Activated effector memory CD4-positive, alpha-beta T cell treated with Interleukin-2 at 50 U/mL for 16 hours (primary cell): ENCODE data around the gene ART5.

Source experiments
- DNase-seq: peaks from one replicate; pipeline ENCODE4 v3.0.0-alpha.2; 2020

ART5 gene, protein sequence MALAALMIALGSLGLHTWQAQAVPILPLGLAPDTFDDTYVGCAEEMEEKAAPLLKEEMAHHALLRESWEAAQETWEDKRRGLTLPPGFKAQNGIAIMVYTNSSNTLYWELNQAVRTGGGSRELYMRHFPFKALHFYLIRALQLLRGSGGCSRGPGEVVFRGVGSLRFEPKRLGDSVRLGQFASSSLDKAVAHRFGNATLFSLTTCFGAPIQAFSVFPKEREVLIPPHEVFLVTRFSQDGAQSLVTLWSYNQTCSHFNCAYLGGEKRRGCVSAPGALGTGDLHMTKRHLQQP

DNA sequence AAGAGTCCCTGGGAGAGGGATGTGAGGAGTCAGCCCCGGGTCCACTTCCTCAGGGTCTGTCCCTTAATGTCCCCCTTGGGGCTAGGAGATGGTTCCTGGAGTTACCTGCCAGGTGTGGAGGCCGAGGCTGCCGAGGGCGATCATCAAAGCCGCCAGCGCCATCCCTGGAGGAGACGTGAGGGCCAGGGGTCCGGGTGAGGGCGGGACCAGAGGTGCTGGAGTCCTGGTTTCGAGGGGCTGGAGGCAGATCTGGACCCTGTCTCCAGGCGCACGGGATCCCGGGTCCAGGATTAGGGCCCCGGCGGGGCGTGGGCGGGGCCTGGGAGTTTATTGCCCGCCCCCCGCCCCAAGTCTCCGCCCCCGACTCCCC, at the start of gene ART5:
TSS of gene ART5 (minus strand) at position 292 of the 370 bp plus-strand sequence. CDS start at position 162, 130 bp downstream.
- no peak for DNase-seq

DNA sequence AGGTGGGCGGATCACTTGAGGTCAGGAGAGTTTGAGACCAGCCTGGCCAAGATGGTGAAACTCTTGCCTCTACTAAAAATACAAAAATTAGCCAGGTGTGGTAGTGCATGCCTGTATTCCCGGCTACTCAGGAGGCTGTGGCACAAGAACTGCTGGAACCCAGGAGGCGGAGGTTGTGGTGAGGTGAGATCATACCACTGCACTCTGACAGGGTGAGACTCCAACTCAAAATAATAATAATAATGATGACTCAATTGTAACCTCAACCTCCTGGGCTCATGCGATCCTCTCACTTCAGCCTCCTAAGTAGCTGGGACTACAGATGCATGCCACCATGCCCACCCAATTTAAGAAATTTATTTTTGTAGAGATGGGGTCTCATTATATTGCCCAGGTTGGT, 45.0 kb upstream of the ART5 start:
- DNase-seq = no peak

DNA sequence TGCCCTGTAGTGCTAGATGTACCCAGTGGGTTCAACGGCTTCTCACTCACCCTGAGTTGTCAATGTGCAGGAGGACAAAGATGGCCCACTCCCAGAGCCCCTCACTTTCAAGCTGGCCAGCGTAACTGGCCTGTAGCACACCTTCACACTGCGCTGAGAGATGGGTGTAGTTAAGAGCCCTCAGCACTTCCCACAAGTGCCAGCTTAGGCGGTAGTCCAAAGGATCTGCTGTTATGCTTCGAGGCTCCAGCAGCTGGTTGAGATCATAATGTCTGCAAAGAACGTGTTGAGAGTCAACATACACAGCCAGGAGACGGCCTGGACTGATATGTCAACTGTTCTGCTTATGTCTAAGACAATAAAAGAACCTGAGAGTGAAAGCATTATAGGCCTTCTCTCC, 44.1 kb upstream of the ART5 start:
- no peak for DNase-seq

DNA sequence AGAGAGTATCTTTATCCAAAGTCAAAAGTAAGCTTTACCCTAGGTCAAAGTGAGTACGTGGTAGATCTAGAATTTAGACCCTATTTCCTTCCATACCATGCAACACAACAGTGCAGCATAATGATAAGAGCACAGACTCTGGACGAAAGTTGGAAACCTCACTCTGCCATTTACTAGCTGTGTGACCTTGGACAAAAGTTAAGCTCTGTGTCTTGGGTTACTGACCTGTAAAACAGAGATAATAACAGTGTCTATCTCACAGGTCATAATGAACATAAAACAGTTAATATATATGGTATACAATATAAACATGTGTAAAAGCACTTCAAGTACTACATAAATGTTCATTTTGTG, 43.0 kb upstream of the ART5 start:
- no peak for DNase-seq

DNA sequence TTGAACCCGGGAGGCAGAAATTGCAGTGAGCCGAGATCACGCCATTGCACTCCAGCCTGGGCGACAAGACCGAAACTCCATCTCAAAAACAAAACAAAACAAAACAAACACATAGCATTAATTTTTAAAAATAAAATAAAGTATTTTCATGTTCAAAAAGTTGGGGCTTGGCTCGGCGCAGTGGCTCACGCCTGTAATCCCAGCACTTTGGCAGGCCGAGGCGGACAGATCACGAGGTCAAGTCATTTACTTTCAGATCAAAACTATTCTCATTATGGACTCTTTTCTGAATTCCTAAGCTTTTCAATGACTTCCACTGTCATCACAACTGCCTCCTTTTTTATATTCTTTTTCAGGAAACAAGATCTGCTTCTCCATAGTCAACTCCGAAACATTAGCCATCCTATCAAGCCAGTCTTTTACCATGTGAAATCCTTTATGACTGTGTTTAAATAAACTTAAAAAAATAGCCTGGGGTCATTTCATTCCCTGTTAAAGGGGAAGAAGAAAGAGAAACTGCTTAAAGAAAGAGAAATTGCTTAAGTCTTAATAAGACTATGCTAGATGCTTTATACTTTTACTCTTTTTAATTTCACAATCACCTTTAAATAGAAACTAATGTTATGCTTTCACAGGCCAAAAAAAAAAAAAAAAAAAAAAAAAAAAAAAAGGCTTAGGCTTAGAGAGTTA, 42.5 kb upstream of the ART5 start:
- no peak for DNase-seq

DNA sequence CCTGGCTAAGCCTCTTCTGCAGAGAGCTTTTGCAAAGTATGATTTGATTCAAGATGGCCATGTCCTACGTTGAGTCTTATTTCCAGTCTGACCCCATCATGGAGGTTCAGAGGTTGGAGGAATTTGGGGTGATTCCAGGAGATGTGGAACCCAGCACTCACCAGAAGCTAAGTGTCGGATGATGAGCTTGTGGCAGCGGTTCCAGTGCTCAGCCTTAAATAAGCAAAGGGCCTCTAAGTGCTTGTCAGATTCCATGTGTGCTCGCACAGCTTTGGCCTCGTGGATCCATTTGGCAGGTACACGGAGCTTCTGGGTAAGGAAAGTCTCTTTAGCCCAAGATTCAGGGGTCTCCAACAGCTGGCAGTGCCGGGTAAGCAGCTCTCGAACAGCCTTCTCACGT, 41.2 kb upstream of the ART5 start:
- no peak for DNase-seq

DNA sequence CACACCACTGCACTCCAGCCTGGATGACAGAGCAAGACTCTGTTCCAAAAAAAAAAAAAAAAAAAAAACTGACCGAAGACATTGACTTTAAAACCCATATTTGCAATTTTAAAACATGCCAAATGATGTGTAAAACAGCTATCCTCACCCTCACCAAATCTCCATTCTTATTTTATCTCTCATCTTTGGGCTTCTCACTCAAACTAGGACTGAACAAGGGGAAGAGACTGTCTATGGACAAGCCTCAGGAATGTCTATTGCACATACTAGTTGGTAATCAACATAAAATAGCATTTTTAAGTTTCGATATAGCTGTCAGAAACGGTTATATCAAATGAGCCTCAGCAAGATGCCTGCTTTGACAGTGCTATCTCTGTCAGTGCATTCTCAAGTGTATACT, 37.3 kb upstream of the ART5 start:
- no peak for DNase-seq

DNA sequence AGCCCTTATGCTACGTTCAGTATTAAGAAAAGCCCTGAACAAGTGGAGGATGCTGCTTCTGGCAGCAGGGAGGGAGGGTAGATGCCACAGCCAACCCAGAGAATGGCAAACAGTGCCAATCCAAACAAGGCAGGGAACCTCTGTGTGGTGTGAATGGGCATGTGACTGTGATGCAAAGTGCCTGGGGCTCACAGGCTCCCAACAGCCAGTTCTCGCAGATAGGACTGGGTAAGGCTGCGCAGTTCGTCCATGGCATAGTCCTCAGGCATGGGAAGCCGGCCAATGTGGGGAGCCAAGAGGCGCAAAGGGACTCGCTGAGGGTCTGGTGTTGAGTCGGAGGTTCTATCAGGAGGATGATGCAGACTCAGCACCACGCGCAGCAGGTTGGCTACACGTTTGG, 34.2 kb upstream of the ART5 start:
- DNase-seq = no peak

DNA sequence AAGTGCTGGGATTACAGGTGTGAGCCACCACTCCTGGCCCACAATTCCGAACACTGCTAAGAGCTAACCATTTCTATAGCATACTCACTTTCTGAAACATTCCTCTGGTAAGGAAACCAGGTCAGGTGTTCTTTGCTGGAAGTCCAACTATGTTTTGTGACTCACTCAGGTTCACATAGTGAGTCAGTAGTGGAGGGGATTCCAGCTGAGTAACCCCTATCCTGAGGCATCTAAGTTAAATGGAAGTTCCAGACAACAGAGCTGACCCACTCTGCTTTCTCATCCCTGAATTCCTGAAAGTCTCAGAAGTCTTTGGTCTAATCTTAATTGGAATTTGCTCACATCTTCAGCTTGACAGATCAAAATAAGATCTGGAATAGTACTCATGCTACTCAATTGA, 32.4 kb upstream of the ART5 start:
- DNase-seq = no peak

DNA sequence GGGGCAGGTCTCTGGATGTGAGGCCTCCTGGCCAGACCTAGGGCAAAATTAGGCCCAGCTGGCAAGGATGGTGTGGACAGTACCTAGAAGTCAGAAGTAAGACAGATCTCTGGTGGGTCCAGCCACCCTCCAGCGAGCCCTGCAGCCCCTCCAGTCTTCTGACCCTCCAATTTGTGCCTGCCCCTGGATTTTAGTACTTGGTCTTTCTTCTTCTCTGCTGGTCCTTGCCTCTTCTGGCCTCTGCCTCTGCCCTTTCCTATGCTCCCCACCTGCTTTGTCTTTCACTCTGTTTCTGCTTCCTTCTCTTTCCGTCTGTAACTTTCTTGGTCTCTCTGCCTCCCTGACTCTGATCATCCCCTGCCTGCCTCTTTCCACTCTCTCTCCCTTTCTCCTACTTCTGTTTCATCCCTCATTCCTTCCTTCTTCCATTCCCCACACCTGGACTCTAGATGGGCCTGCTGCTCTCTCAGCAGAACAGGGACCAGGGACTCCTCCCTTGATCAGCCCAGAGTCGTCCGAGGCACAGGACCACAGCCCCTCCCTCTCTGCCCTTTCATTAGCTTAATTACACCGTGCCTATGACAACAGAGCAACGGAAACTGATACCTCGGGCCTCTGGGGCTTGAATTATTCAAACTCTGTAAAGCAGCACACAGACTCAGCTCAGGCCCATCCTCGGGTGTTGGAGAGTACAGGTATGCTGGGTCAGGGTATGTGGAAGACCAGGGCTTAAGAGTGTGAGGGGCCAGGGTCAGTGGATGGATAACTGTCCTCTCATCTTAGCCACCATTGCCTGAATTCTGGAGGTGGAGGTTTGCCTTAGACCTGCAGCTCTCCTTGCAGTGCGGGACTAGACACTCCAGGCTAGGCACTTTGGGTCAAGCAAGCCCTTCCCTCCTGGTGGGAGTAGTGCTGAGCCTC, 29.8 kb upstream of the ART5 start, which contains the start of gene CHRNA10:
TSS of gene CHRNA10 (minus strand) at position 51 of the 921 bp plus-strand sequence. CDS start 72 bp downstream, outside the sequence.
- no peak for DNase-seq

DNA sequence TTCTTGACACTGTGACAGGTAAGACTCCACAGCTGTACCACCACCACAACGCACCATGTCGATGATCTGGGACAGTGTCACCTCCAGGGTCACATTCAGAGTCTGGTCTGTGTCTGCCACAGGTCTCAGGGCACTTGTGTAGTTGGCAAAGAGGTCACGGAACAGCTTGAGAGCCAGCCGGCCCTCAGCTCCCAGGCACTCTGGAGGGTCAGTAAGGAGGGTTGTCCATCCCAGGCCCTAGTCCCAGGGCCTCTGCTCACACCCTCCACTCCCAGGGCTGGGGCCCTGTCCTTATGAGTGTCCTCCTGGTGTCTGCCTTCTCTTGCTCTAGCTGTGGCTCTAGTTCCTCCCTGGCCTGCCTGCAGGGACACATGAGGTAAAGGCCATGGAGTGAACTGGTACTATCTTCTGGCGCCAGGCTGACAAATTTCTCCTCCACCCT, 28.0 kb upstream of the ART5 start:
- no peak for DNase-seq

DNA sequence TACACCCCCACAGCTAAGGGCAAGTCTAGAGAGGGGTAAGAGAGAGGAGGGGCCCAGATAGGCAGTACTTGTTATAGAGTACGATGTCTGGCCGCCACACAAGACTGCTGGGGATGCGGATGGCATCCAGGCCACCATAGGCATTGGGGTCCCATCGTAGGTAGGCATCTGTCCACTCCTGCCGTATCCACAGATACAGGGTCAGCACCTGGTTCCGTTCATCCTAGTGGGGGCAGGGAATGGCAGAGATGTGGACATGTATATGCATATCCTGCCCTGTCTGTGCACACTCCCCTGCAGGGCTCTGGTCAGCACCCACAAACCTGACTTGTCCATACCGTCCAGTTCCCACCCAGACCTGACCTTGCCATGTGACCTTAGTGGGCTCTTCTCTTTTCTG, 27.3 kb upstream of the ART5 start:
- DNase-seq = no peak

DNA sequence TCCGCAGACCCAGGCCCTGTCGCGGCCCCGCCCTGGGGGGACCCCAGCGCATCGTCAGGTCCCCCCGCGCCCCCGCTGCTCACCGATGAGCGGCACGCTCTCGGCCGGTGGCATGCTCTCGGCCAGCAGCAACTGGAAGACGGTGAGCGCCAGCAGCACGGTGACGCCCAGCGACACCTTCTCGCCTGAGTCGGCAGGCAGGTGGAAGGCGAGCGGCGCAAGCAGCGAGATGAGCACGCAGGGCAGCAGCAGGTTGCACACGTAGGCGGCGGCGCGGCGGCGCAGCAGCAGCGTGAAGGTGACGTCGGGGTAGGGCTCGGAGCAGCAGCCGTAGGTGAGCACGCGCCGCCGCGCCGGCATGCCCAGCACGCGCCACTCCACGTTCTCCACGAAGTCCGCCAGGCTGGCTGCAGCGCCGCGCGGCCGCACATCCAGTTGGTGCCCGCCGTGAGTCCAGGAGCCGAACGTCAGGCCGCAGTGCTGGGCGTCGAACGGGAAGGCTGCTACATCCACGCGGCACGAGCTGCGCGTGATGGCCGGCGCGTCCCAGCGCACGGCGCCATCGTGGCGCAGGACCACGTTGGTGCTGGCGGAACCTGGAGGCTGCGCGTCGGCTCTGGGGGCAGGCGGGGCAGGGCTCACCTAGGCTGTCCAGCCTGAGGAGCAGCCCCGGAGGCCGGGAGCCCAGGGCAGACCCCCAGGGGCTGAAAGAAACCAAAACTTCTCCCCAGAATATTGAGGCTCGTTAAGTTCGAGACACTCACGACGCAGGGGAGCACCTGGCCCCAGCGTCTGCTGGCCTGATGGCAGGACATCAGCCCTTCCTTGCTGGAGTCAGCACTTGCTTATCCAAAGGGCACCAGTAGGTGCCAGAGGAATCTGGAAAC, 25.6 kb upstream of the ART5 start:
- no peak for DNase-seq

DNA sequence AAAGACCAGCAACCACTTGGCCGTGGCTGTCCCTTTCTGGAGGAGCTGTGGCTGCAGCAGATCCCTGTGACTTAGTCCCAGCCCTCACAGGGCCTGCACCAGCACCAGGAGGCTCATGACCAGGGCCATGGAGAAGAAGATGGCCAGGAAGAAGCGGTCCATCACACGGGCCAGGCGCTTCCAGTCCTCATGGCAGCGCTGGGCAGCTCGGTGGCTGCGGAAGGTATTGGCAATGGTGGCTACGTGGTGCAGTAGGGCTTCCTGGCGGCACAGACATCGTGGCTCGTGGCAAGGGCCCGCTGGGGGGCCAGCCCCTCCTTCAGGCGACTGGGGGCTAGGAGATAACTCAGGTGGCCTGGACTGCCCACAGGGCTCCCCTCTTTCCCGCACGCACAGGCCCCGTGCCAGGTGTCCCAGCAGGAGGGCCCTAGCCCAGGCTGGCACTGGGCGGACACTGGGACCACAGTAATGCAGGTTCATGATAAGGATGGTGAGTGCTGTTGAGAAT, 24.3 kb upstream of the ART5 start:
- no peak for DNase-seq

DNA sequence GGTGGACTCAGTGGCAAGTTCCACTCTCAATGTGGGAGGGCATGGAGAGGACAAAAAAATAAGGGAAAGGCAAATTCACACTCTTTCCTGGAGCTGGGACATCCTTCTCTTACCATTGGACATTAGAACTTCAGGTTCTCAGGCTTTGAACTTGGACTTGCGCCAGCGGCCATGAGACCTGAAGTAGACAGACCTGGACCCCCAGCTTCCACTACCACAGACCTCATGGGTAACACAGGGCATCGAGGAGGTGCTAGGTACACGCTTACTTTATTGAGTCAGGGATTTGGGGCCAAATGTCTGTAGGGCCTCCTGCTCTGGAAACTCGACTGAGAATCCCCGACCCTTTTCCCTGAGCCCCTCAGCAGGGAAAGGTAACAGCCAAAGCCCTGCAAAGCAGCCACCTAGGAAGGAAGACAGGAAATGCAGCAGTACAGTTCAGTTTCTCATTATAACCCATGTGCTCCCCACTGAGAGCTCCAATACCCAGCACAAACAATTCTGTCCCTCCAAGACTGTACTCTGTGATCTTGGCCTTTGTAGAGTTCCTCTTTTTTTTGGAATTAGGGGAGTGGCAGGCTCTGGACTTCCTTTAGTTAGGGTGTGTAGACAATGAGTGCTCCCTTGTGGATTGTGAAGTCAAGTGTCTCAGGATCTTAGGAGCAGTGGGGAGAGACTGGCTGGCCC, 23.7 kb upstream of the ART5 start:
- DNase-seq = no peak

DNA sequence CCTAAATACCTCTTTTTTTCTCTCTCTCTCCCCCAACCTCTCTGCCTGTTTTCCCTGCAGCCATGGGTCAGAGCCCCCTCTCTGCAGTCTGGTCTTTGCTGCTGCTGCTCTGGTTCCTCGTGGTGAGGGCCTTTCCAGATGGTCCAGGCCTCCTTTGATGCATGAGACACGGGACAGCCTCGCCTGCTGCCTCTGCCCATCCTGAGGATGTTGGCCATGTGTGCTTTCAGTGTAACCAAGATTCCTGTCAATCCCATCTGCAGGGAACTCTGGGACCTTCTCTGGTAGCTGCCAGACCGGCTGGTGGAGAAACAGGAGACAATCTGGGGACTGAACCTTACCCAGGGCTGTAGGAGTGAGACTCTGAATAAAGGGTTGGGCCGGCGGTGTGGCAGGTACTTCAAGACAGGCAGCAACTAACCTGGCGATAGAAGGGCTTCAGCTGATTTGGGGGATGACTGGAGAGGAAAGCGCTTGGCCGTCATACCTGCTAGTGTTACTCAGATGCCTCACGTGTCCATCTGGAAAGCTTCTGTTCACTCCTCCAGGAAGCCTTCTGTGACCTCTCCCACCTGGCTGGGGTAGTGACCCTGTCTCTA, 22.3 kb upstream of the ART5 start:
- DNase-seq = no peak

DNA sequence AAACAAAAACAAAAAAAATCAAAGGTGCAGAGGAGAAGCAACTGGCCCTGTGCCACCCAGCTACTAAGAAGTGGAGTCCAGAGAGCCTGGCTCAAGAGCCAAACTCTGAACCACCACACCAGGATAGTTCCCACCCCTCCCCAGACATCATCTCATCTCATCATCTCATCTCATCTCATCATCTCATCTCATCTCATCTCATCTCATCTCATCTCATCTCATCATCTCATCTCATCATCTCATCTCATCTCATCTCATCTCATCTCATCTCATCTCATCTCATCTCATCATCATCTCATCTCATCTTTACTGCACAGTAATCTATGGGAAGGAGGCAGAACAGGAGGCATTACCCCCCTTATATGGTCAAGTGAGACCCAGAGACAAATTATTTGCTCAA, 21.1 kb upstream of the ART5 start:
- DNase-seq = no peak

DNA sequence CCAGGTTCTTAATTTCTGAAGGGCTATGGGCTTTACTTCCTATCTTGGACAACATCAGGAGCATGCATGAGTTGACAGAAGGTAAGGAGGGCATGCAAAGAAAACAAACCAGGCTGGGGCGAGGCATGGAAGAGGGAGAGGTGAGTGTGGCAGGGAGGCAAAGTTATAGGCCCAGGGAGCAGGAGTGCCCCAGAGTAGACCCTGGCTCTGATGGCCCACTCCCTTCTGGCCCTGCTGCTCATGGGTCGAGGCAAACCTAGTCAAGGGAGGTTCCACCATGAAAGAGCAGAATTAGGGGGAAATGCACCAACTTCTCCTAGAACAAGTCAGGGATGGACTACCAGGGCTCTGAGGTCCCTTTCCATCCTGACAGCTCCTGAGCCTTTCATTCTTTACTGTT, 19.2 kb upstream of the ART5 start:
- no peak for DNase-seq

DNA sequence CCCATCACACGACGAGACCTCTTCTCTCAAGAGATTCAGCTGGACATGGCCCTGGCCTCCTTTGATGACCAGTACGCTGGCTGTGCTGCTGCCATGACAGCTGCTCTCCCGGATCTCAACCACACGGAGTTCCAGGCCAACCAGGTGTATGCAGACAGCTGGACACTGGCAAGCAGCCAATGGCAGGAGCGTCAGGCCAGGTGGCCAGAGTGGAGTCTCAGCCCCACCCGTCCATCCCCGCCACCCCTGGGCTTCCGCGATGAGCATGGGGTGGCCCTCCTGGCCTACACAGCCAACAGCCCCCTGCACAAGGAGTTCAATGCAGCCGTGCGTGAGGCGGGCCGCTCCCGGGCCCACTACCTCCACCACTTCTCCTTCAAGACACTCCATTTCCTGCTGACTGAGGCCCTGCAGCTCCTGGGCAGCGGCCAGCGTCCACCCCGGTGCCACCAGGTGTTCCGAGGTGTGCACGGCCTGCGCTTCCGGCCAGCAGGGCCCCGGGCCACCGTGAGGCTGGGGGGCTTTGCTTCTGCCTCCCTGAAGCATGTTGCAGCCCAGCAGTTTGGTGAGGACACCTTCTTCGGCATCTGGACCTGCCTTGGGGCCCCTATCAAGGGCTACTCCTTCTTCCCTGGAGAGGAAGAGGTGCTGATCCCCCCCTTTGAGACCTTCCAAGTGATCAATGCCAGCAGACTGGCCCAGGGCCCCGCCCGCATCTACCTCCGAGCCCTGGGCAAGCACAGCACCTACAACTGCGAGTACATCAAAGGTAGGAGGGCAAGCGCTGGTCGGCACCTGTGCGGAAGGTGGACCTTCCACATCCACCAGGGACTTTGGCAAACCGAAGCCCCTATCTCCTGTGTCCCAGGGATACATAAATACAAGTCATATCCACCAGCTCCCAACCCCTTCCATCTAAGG, 18.1 kb upstream of the ART5 start:
- DNase-seq = no peak

DNA sequence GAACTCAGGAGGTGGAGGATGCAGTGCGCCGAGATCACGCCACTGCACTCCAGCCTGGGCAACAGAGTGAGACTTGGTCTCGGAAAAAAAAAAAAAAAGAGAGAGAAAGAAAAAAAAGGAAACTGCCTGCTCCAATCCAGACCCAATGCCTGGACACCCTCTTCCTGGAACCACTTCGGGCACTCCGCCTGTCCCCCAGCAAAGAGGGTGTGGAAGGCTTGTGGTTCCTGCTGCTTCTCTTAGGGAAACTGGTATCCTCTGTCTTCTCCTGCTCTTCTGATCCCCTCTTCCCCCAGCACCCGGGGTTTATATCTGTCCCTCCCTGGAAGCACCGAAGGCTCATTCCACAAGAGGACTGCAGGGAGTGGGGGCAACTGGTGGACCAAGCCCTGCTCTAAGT, 16.5 kb upstream of the ART5 start:
- DNase-seq = no peak
